DOHH2 (cell line): ENCODE data around the gene GKAP1.
"Not testable (repeated sequence)": the region's sequence is repeated elsewhere in the genome, so short reads cannot be mapped to it uniquely, and the experiment has no call there.

Experiments
- EZH2phosphoT487 ChIP-seq: fragments of 200-600 bp; sonication (generic); IDR thresholded peaks from 2 replicates; pipeline ENCODE4 v1.6.1; 2017; ENCODE audit warnings: borderline replicate concordance, mild to moderate bottlenecking, antibody characterized with exemption, low read length, moderate library complexity, mixed read lengths
- TF ChIP-seq, protein P1 (sequence below): fragments of 200-600 bp; sonication (generic); IDR thresholded peaks from one replicate; pipeline ENCODE4 v1.5.1; 2014; ENCODE audit warnings: antibody characterized with exemption, mild to moderate bottlenecking, low read depth, low read length; ENCODE audit not compliant: poor library complexity, severe bottlenecking

DNA sequence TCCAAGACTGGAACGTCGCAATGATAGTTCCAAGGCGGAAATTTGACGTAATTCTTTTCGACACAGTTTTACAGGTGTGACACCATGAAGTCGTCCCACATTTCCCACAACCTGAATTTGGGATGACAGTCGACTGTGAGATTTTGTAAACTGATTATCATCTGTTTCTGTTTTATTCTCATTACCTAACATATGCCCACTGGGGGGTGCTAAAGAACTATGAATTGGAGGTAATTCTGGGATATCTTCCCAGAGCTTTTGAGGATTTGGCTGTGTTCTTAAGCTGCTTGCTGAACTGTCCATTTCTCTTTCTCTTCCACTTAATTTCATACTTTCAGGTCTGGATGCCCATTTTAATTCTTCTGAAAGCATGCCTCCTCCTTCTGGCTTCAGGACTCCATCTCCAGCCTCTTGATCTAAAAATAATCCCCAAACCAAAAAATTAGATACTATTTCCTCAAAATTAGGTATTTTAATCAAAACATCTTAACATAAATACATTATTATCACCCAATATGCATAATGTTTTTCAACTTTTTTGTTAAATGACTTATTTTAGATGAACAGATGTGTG is 19.6 kb upstream of the GKAP1 start:
- TF ChIP-seq, protein P1, sequence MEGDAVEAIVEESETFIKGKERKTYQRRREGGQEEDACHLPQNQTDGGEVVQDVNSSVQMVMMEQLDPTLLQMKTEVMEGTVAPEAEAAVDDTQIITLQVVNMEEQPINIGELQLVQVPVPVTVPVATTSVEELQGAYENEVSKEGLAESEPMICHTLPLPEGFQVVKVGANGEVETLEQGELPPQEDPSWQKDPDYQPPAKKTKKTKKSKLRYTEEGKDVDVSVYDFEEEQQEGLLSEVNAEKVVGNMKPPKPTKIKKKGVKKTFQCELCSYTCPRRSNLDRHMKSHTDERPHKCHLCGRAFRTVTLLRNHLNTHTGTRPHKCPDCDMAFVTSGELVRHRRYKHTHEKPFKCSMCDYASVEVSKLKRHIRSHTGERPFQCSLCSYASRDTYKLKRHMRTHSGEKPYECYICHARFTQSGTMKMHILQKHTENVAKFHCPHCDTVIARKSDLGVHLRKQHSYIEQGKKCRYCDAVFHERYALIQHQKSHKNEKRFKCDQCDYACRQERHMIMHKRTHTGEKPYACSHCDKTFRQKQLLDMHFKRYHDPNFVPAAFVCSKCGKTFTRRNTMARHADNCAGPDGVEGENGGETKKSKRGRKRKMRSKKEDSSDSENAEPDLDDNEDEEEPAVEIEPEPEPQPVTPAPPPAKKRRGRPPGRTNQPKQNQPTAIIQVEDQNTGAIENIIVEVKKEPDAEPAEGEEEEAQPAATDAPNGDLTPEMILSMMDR = not testable (repeated sequence)
- TF ChIP-seq EZH2phosphoT487 = not testable (repeated sequence)
